Activated T-cell treated with anti-CD3 and anti-CD28 coated beads, Interleukin-2, amount 50 U/mL, for 4 hours (primary cell): ENCODE measurements around the gene TRAF5. TPM values are rescaled to one million over a fixed set of nuclear protein-coding genes. Genes with fewer than 3 reads are reported as not detected.

Source experiments
- total RNA-seq, 3 donors: library from RNA; stranded (reverse); gene quantifications; one replicate each; pipeline ENCODE4 v1.2.1, GENCODE V29; 2021

Gene TRAF5
- total RNA-seq, 3 donors from 2014 or later, result 16.3 to 20.6 (median 17.0) TPM

Other genes with a start within 250 kb of the TRAF5 start
- not detected for gene KCNH1, start 192.7 kb upstream of the TRAF5 start, total RNA-seq
- gene RCOR3, start 67.5 kb upstream of the TRAF5 start, total RNA-seq, result 10 to 100 TPM; 23.1 to 25.5 (median 24.5) TPM
- not detected for gene RD3, start 165.3 kb downstream of the TRAF5 start, total RNA-seq